ENCODE results near the gene KIAA1328.
"Not testable (repeated sequence)": the region's sequence is repeated elsewhere in the genome, so short reads cannot be mapped to it uniquely, and the experiment has no call there.

The KIAA1328 gene

GRCh38 chr18:36885981-36886380 lies 57.1 kb downstream of the KIAA1328 start:
- TF ChIP-seq POLR2A (IDR thresholded peaks at IDR 0.05; ENCODE audit: low read length) (no peak), GATA1 (IDR thresholded peaks at IDR 0.05; ENCODE audit: low read depth, low read length) (no peak)
- no peak for DNase-seq

DNA sequence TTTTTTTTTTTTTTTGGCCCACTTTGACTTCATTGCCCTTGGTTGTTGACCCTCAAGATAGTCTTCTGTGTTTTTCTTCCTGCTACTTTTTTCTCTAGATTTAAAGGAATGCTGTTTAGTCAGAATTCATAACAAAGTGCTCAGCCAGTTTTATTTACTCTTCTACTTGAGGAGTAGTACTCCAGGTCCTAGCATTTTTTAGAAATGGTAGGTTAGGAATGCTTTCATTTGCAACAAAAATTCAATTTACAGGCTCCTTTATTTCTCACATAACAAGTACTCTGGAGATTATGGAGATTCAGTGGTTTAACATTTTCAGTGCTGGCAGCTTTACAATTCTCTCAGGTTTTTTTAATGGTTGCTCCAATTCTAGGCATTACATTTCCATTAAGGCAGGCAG lies 58.2 kb downstream of the KIAA1328 start:
- TF ChIP-seq GATA1 (IDR thresholded peaks at IDR 0.05; ENCODE audit: low read depth, low read length), result no peak
- no peak for TF ChIP-seq POLR2A (IDR thresholded peaks at IDR 0.05; ENCODE audit: low read length)
- DNase-seq, result no peak

GRCh38 chr18:36887864-36888263 lies 58.9 kb downstream of the KIAA1328 start:
- TF ChIP-seq GATA1 (IDR thresholded peaks at IDR 0.05; ENCODE audit: low read depth, low read length), result no peak
- TF ChIP-seq POLR2A (IDR thresholded peaks at IDR 0.05; ENCODE audit: low read length), result no peak
- DNase-seq, result no peak

GRCh38 chr18:36888778-36889177 lies 59.9 kb downstream of the KIAA1328 start:
- no peak for DNase-seq
- TF ChIP-seq POLR2A (IDR thresholded peaks at IDR 0.05; ENCODE audit: low read length) (no peak), GATA1 (IDR thresholded peaks at IDR 0.05; ENCODE audit: low read depth, low read length) (no peak)

- no peak for DNase-seq
- TF ChIP-seq GATA1 (IDR thresholded peaks at IDR 0.05; ENCODE audit: low read depth, low read length), result no peak
- no peak for TF ChIP-seq POLR2A (IDR thresholded peaks at IDR 0.05; ENCODE audit: low read length)
Measured at GRCh38 chr18:36889321-36889720, 60.4 kb downstream of the KIAA1328 start.

DNA sequence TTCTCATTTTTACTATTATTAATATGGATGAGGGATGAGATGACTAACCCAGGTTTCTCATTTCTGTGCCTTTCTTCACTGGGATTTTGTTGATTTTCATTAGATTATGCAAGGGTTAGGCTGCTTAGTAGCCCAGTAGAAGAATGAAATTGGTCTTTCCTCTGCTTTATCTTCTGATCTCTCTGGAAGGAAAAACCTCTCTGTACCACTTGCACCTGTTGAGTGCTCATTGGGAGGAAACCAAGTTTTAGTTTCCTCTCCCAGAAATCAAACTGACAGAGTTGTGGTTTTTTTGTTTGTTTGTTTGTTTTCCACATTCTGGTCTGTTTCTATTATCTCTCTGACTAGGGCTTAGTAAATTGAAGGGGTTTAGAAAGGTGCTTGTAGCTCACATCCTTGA lies 60.8 kb downstream of the KIAA1328 start:
- DNase-seq, result no peak

DNA sequence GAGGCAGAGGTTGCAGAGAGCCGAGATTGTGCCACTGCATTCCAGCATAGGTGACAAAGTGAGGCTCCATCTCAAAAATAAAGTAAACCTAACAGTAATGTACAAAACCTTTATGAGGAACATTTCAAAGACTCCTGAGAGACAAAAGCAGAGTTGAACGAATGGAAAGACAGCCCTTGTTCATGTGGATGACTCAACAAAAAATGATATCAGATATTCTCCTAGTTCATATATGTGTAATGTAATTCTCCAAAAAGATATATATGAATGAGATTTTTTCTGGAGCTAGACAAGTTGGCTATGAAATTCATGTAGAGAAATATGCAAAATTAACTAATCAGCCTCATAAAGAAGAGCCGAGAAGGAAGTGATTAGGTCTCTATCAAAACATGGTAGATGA lies 61.7 kb downstream of the KIAA1328 start:
- DNase-seq, result peak; percentile 22 to 23
- TF ChIP-seq POLR2A (IDR thresholded peaks at IDR 0.05; ENCODE audit: low read length) (no peak), GATA1 (IDR thresholded peaks at IDR 0.05; ENCODE audit: low read depth, low read length) (no peak)

More for the DNA sequence above, 60.8 kb downstream of the KIAA1328 start:
- TF ChIP-seq POLR2A (IDR thresholded peaks at IDR 0.05; ENCODE audit: low read length) (no peak), GATA1 (IDR thresholded peaks at IDR 0.05; ENCODE audit: low read depth, low read length) (no peak)

DNA sequence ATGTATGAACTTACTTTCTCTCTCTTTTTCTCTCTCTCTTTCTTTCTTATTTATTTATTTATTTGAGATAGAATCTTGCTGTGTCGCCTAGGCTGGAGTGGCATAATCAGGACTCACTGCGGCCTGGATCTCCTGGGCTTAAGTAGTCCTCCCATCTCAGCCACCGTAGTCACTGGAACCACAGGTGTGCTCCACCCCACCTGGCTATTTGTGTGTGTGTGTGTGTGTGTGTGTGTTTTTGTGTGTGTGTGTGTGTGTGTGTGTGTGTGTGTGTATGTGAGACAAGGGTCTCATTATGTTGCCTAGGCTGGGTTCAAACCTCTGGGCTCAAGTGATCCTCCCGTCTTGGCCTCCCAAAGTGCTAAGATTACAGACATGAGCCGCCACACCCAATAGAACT lies 64.3 kb downstream of the KIAA1328 start:
- no peak for TF ChIP-seq POLR2A (IDR thresholded peaks at IDR 0.05; ENCODE audit: low read length)
- no peak for TF ChIP-seq GATA1 (IDR thresholded peaks at IDR 0.05; ENCODE audit: low read depth, low read length)
- peak; percentile 61 to 63 for DNase-seq

- peak; percentile 75 to 80 for DNase-seq
- TF ChIP-seq POLR2A (IDR thresholded peaks at IDR 0.05; ENCODE audit: low read length) (no peak), GATA1 (IDR thresholded peaks at IDR 0.05; ENCODE audit: low read depth, low read length) (no peak)
Measured at GRCh38 chr18:36895606-36896005, 66.7 kb downstream of the KIAA1328 start.

GRCh38 chr18:36897253-36897652 lies 68.3 kb downstream of the KIAA1328 start:
- DNase-seq, result no peak
- TF ChIP-seq POLR2A (IDR thresholded peaks at IDR 0.05; ENCODE audit: low read length), result no peak
- TF ChIP-seq GATA1 (IDR thresholded peaks at IDR 0.05; ENCODE audit: low read depth, low read length), result no peak

DNA sequence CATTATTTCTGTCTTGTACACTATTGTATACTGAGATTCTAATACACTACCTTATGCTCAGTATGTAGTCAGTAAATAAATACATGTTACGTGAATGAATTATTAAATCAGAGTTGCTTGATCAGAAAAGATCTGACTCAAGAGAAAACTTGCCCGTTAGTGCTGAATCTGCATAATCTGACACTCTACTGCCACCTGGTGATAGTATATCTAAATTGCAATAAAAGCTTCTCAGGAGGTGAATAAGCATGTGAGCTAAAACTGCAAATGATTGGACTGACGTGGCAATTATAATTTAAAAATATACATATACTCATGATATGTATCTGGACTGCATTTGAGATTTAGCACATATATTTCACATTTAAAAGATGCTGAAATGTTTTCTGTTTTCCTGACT lies 70.4 kb downstream of the KIAA1328 start:
- peak; percentile 83 to 88 for DNase-seq
- TF ChIP-seq POLR2A (IDR thresholded peaks at IDR 0.05; ENCODE audit: low read length) (no peak), GATA1 (IDR thresholded peaks at IDR 0.05; ENCODE audit: low read depth, low read length) (no peak)

GRCh38 chr18:36900466-36900865 lies 71.5 kb downstream of the KIAA1328 start:
- no peak for DNase-seq
- TF ChIP-seq GATA1 (IDR thresholded peaks at IDR 0.05; ENCODE audit: low read depth, low read length), result no peak
- no peak for TF ChIP-seq POLR2A (IDR thresholded peaks at IDR 0.05; ENCODE audit: low read length)

- DNase-seq, result peak in 1 of 2 experiments; percentile 9
- TF ChIP-seq POLR2A (IDR thresholded peaks at IDR 0.05; ENCODE audit: low read length) (no peak), GATA1 (IDR thresholded peaks at IDR 0.05; ENCODE audit: low read depth, low read length) (no peak)
Measured at GRCh38 chr18:36901277-36901701, 72.4 kb downstream of the KIAA1328 start.

DNA sequence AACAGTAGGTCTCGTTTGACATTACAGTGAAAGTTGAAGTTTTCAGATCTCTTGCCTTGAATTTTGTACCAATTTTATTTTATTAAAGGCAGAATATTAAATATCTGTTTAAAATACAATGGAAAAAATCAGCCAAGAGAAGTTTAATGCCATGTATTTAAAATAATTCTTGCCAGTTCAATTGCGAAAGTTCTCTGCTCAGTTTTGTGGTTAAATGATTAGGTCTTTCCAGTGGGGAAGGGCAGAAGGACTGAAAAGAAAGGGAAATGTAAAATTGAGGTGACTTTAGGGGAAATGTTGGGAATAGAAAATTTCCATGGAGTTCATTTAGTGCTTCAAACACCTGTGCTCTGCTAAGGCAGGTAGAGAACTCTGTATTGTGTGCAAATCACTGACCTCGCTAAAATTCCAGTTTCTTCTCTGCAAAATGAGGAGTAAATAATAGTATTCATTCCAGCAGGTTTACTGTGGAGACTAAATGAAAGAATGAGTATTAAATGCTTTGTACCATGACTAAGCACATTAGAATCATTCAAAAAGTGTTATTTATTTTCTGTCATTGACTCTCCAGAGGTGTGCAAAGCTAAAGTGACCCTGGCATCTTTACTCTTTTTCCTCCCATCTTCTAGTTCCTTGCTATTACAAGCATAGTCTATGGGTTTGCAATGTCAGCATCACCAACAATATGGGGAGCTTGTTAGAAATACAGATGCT lies 74.4 kb downstream of the KIAA1328 start:
- DNase-seq, result no peak
- TF ChIP-seq GATA1 (IDR thresholded peaks at IDR 0.05; ENCODE audit: low read depth, low read length) (no peak), POLR2A (IDR thresholded peaks at IDR 0.05; ENCODE audit: low read length) (no peak)

- TF ChIP-seq POLR2A (IDR thresholded peaks at IDR 0.05; ENCODE audit: low read length) (no peak), GATA1 (IDR thresholded peaks at IDR 0.05; ENCODE audit: low read depth, low read length) (no peak)
- no peak for DNase-seq
Measured at GRCh38 chr18:36905571-36905970, 76.6 kb downstream of the KIAA1328 start.

GRCh38 chr18:36909282-36909681 lies 80.4 kb downstream of the KIAA1328 start:
- not testable (repeated sequence) for DNase-seq

Measured in erythroblast (primary cell).